ENCODE measurements around the gene PBX2.
A peak's percentile ranks its signal among the peaks of the same experiment; 100 is the strongest.
"Not testable (repeated sequence)": the region's sequence is repeated elsewhere in the genome, so short reads cannot be mapped to it uniquely, and the experiment has no call there.

Gene PBX2

GRCh38 chr6:32202186-32202585 is 12.2 kb upstream of the PBX2 start:
- no peak for DNase-seq (ENCODE audit: low spot score)

GRCh38 chr6:32200711-32201475 is 10.9 kb upstream of the PBX2 start:
- no peak for DNase-seq (ENCODE audit: low spot score)

GRCh38 chr6:32198866-32199265 is 8.9 kb upstream of the PBX2 start:
- DNase-seq (ENCODE audit: low spot score) = no peak

- no peak for DNase-seq (ENCODE audit: low spot score)
Observed at GRCh38 chr6:32198345-32198696, 8.3 kb upstream of the PBX2 start.

GRCh38 chr6:32196682-32197616 is 6.9 kb upstream of the PBX2 start:
- no peak for DNase-seq (ENCODE audit: low spot score)

GRCh38 chr6:32195902-32196681 is 6.1 kb upstream of the PBX2 start:
- peak; percentile 63 for DNase-seq (ENCODE audit: low spot score)

GRCh38 chr6:32195652-32195901 is 5.6 kb upstream of the PBX2 start:
- DNase-seq (ENCODE audit: low spot score) = peak; percentile 100

GRCh38 chr6:32194825-32195651 is 5.0 kb upstream of the PBX2 start:
- peak; percentile 45 for DNase-seq (ENCODE audit: low spot score)

GRCh38 chr6:32194388-32194787 is 4.4 kb upstream of the PBX2 start:
- DNase-seq (ENCODE audit: low spot score) = no peak

- not testable (repeated sequence) for DNase-seq (ENCODE audit: low spot score)
Observed at GRCh38 chr6:32193096-32193495, 3.1 kb upstream of the PBX2 start.

- peak; percentile 62 for DNase-seq (ENCODE audit: low spot score)
Observed at GRCh38 chr6:32192608-32193039, 2.6 kb upstream of the PBX2 start, which contains the start of gene GPSM3. Gene GPSM3 (minus strand): TSS chr6:32192643. CDS start chr6:32192513, 130 bp downstream.

- no peak for DNase-seq (ENCODE audit: low spot score)
Observed at GRCh38 chr6:32191696-32192607, 1.9 kb upstream of the PBX2 start.

GRCh38 chr6:32190911-32191677 is 1.1 kb upstream of the PBX2 start:
- no peak for DNase-seq (ENCODE audit: low spot score)

- DNase-seq (ENCODE audit: low spot score) = no peak
Observed at GRCh38 chr6:32189742-32190053, 304 bp downstream of the PBX2 start.

- no peak for DNase-seq (ENCODE audit: low spot score)
Observed at GRCh38 chr6:32189069-32189741, 797 bp downstream of the PBX2 start.

- no peak for DNase-seq (ENCODE audit: low spot score)
Observed at GRCh38 chr6:32188381-32189068, 1.5 kb downstream of the PBX2 start.

GRCh38 chr6:32187725-32188380 is 2.1 kb downstream of the PBX2 start:
- DNase-seq (ENCODE audit: low spot score) = not testable (repeated sequence)

GRCh38 chr6:32187009-32187709 is 2.8 kb downstream of the PBX2 start:
- no peak for DNase-seq (ENCODE audit: low spot score)

Data from activated CD4-positive, alpha-beta T cell treated with anti-CD3 and anti-CD28 coated beads, Interleukin-2, Interleukin-4, amounts not matched to agents 100 ng/mL and 50 ng/mL, durations not matched to agents 16 hours and 8 hours (primary cell).